Ishikawa (cell line): ENCODE data around the gene GRID2.

Experiments
- CEBPB ChIP-seq: IDR thresholded peaks from 2 replicates; pipeline ENCODE4 v1.6.1; 2012
- CREB1 ChIP-seq: IDR thresholded peaks from 2 replicates; pipeline ENCODE4 v1.6.1; 2012; ENCODE audit warnings: low read depth
- EGR1 ChIP-seq: IDR thresholded peaks from 2 replicates; pipeline ENCODE4 v1.6.1; 2012
- EP300 ChIP-seq: IDR thresholded peaks from 2 replicates; pipeline ENCODE4 v1.6.1; 2012; ENCODE audit warnings: borderline replicate concordance
- FOXM1 ChIP-seq: IDR thresholded peaks from 2 replicates; pipeline ENCODE4 v1.6.1; 2012; ENCODE audit warnings: low read depth, borderline replicate concordance
- NFIC ChIP-seq: IDR thresholded peaks from 2 replicates; pipeline ENCODE4 v1.6.1; 2012
- RAD21 ChIP-seq: IDR thresholded peaks from 2 replicates; pipeline ENCODE4 v1.6.1; 2012; ENCODE audit warnings: low read depth
- TAF1 ChIP-seq: IDR thresholded peaks from 2 replicates; pipeline ENCODE4 v1.6.1; 2012; ENCODE audit warnings: low read depth, mild to moderate bottlenecking
- TCF12 ChIP-seq: IDR thresholded peaks from 2 replicates; pipeline ENCODE4 v1.6.1; 2012; ENCODE audit warnings: low read depth
- TEAD4 ChIP-seq: IDR thresholded peaks from 2 replicates; pipeline ENCODE4 v1.6.1; 2012
- YY1 ChIP-seq: IDR thresholded peaks from 2 replicates; pipeline ENCODE4 v1.6.1; 2012; ENCODE audit warnings: low read depth
- ZBTB7A ChIP-seq: IDR thresholded peaks from 2 replicates; pipeline ENCODE4 v1.6.1; 2012; ENCODE audit warnings: low read depth
- TF ChIP-seq, protein P1 (sequence below): IDR thresholded peaks from 2 replicates; pipeline ENCODE4 v1.6.1; 2012
- TF ChIP-seq, protein P2 (sequence below): IDR thresholded peaks from 2 replicates; pipeline ENCODE4 v1.6.1; 2012; ENCODE audit warnings: low read depth, mild to moderate bottlenecking
- TF ChIP-seq, protein P3 (sequence below): IDR thresholded peaks from 2 replicates; pipeline ENCODE4 v1.6.1; 2012

GRID2 gene

DNA sequence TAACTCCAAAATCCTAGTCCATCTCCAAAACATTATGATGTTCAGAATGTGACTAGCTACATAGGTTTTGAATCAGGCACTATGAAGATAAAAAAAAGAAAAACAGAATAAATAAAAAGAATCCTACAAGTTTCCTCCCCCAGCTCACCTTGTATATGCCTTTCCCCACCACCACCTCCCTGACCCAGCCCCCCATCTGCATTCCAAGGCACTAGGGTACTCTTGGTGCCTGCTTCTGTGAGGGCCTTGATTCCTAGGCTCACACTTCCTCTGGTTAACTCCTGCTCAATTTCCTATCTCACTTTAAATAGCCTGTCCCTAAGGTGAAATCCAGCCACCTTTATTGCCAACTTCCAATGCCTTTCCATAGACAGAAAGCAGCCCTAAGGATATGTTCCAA, 1346.1 kb downstream of the GRID2 start:
- TF ChIP-seq CREB1 = no peak
- TF ChIP-seq, protein P1, sequence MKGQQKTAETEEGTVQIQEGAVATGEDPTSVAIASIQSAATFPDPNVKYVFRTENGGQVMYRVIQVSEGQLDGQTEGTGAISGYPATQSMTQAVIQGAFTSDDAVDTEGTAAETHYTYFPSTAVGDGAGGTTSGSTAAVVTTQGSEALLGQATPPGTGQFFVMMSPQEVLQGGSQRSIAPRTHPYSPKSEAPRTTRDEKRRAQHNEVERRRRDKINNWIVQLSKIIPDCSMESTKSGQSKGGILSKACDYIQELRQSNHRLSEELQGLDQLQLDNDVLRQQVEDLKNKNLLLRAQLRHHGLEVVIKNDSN = no peak
- TF ChIP-seq FOXM1 = no peak
- TF ChIP-seq TCF12 = no peak
- TF ChIP-seq TEAD4 = no peak
- no peak for TF ChIP-seq YY1
- no peak for TF ChIP-seq ZBTB7A
- TF ChIP-seq NFIC = no peak
- TF ChIP-seq, protein P2, sequence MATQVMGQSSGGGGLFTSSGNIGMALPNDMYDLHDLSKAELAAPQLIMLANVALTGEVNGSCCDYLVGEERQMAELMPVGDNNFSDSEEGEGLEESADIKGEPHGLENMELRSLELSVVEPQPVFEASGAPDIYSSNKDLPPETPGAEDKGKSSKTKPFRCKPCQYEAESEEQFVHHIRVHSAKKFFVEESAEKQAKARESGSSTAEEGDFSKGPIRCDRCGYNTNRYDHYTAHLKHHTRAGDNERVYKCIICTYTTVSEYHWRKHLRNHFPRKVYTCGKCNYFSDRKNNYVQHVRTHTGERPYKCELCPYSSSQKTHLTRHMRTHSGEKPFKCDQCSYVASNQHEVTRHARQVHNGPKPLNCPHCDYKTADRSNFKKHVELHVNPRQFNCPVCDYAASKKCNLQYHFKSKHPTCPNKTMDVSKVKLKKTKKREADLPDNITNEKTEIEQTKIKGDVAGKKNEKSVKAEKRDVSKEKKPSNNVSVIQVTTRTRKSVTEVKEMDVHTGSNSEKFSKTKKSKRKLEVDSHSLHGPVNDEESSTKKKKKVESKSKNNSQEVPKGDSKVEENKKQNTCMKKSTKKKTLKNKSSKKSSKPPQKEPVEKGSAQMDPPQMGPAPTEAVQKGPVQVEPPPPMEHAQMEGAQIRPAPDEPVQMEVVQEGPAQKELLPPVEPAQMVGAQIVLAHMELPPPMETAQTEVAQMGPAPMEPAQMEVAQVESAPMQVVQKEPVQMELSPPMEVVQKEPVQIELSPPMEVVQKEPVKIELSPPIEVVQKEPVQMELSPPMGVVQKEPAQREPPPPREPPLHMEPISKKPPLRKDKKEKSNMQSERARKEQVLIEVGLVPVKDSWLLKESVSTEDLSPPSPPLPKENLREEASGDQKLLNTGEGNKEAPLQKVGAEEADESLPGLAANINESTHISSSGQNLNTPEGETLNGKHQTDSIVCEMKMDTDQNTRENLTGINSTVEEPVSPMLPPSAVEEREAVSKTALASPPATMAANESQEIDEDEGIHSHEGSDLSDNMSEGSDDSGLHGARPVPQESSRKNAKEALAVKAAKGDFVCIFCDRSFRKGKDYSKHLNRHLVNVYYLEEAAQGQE = no peak
- TF ChIP-seq, protein P3, sequence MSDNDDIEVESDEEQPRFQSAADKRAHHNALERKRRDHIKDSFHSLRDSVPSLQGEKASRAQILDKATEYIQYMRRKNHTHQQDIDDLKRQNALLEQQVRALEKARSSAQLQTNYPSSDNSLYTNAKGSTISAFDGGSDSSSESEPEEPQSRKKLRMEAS = no peak
- no peak for TF ChIP-seq EGR1
- no peak for TF ChIP-seq TAF1
- no peak for TF ChIP-seq EP300
- TF ChIP-seq CEBPB = no peak
- no peak for TF ChIP-seq RAD21

DNA sequence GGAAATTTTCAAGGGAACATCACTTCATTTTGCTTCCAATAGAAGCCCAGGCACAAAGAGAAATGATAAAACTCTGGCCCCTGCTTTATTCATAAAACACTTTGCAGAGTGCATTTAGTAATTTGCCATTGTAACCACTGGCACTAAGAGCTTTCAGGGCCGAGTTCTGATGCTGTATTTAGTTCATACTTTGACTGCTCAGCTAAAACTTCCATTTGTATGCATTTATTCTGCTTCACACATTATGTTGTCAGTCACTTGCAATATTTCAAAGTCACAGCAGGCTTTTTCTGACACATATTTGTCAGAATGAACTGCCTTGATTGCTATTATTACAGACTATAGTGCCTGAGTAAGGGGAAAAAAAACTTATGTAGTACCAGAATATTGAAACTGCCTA, 1350.4 kb downstream of the GRID2 start:
- TF ChIP-seq EP300 (no peak), YY1 (no peak), EGR1 (no peak), ZBTB7A (no peak), CREB1 (no peak), NFIC (no peak)
- TF ChIP-seq, protein P3 = no peak

DNA sequence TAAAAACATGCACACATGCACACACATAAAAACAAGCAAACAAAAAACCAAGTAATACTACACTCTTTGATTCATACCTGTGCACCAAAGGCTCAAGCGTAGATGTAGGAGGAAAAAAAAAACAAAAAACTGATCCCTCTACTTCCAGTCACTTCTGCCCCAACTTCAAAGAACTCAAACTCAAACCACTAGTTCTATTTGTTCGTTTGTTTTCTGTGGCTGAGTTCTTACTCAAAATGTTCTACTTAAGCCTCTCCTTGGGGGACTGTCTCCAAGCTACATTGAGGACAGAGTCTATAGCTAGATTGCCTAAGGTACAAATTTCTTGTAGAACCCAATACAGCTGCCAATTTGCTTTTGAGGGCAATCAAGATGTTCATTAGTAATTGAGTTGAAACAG, 1353.8 kb downstream of the GRID2 start:
- TF ChIP-seq FOXM1 = no peak
- no peak for TF ChIP-seq CEBPB
- TF ChIP-seq TAF1 = no peak
- TF ChIP-seq NFIC = no peak
- no peak for TF ChIP-seq ZBTB7A
- TF ChIP-seq RAD21 = no peak
- no peak for TF ChIP-seq EGR1
- TF ChIP-seq, protein P1 = no peak
- TF ChIP-seq, protein P2 = no peak
- TF ChIP-seq YY1 = no peak
- no peak for TF ChIP-seq EP300
- TF ChIP-seq TCF12 = no peak

DNA sequence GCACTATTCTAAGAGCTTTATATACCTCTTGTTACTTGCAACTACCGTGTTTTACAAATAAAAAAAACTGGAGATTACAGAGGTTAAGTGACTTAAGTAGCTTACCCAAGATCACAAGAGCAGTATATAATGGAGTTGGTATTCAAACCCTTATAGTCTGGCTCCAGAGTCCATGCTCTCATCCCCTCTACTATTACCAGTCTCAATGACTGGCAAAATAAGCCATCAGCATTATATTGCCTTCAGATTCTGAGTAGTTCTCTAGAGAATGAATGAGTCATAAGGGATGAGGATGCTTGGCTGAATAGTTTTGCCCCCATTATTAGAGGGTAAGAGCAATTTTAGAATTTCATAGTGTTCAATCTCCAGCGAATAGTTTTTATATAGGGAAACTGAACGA, 1354.7 kb downstream of the GRID2 start:
- no peak for TF ChIP-seq FOXM1
- TF ChIP-seq CREB1 = no peak
- TF ChIP-seq, protein P1 = no peak
- TF ChIP-seq YY1 = no peak
- TF ChIP-seq, protein P3 = no peak
- no peak for TF ChIP-seq EP300
- no peak for TF ChIP-seq TAF1
- no peak for TF ChIP-seq TEAD4

DNA sequence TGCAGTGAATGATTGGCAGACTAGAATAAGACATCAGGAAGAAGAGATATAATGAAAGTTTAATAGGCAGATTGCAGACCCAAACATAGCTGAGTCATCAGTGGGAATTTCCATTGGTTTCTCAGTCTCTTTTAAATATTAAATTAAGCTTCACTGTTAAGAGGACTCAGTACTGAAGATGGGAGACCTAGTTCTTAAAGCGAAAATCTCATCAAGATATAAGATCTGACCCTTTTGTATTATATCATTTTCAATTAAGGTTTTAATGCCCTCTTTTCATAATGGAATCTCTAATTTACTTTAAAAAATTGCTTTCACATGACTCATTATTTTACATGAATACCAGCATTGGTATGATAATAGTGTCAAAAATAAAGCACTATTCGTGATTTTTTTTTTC, 1355.9 kb downstream of the GRID2 start:
- TF ChIP-seq, protein P2 = no peak
- TF ChIP-seq TEAD4 (no peak), RAD21 (no peak)
